ENCODE measurements around the gene ATG4D.

ATG4D gene

GRCh38 chr19:10582091-10582490 lies 38.4 kb downstream of the ATG4D start:
- DNase-seq = no peak

- DNase-seq = no peak
Measured at GRCh38 chr19:10583036-10583776, 39.5 kb downstream of the ATG4D start.

GRCh38 chr19:10586396-10586795 lies 42.7 kb downstream of the ATG4D start:
- no peak for DNase-seq

- peak; percentile 40 for DNase-seq
Measured at GRCh38 chr19:10587022-10587838, 43.5 kb downstream of the ATG4D start, which contains the start of gene AP1M2. Gene AP1M2, minus strand, starts transcription at chr19:10587312. Its CDS starts 81 bp downstream, at chr19:10587231.

GRCh38 chr19:10587839-10588150 lies 44.1 kb downstream of the ATG4D start:
- DNase-seq = no peak

- no peak for DNase-seq
Measured at GRCh38 chr19:10593148-10593547, 49.4 kb downstream of the ATG4D start.

GRCh38 chr19:10593820-10594637 lies 50.3 kb downstream of the ATG4D start:
- no peak for DNase-seq

- no peak for DNase-seq
Measured at GRCh38 chr19:10600149-10600548, 56.4 kb downstream of the ATG4D start.

- no peak for DNase-seq
Measured at GRCh38 chr19:10601999-10602329, 58.3 kb downstream of the ATG4D start.

- peak; percentile 81 for DNase-seq
Measured at GRCh38 chr19:10602330-10603083, 58.8 kb downstream of the ATG4D start.
